Measurements from ENCODE around the gene SEH1L.

DNA sequence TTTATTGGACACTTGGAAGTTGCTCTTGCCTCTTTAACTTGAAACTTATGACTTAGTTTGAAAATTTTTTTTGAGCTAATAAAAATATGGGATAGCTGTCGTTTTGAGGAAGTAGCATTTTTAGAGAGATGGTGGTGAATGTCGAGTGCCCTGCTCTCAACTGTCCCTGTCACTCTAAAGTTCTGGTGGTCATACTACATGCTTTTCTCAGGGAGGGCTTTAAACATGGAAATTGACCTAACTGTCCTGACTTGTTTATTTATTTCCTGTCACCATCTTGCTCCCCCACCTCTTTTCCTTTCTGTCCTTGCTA is 59.4 kb downstream of the SEH1L start:
- TF ChIP-seq EZH2 (IDR thresholded peaks at IDR 0.05; ENCODE audit: low read length, unreplicated experiment) = no peak
- TF ChIP-seq CTCF (conservative IDR thresholded peaks at IDR 0.05; ENCODE audit: low read depth, low read length) = no peak

Measured in PC-3 (cell line).